ENCODE measurements around the gene MFAP3L.

DNA sequence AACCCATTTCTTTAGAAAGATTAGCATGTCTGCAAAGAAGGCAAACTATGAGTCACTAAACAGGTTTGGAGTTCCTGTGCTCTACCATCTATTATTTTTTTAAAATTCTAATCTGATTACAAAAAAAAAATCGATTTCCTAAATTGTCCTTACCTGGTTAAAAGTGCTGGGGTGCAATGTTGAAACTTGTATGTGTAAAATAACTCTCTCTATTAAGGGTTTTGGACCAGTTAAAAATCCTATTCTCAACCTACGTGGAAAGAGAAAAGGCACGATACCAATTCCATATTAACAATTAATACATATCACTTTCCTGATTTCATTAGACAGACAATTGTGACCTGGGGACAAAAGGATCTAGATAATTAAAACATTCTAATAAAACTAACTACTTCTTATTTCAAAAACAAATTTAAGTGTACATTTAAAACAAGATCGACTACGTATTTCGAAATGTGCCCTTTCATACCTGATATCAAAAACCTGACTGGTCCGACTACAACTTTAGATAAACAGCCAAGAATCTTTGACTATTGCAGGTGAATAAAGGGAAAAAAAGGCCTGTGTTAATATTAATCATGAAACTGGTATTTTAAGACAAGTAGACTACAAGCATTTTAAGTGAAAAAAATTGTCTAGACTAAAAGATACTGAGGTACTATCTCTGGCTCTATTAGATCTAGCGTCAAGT lies 42.4 kb upstream of the MFAP3L start:
- no peak for TF ChIP-seq EZH2 (IDR thresholded peaks at IDR 0.05; ENCODE audit: borderline replicate concordance, insufficient read depth, low read length, poor library complexity, severe bottlenecking)
- TF ChIP-seq, protein P1, sequence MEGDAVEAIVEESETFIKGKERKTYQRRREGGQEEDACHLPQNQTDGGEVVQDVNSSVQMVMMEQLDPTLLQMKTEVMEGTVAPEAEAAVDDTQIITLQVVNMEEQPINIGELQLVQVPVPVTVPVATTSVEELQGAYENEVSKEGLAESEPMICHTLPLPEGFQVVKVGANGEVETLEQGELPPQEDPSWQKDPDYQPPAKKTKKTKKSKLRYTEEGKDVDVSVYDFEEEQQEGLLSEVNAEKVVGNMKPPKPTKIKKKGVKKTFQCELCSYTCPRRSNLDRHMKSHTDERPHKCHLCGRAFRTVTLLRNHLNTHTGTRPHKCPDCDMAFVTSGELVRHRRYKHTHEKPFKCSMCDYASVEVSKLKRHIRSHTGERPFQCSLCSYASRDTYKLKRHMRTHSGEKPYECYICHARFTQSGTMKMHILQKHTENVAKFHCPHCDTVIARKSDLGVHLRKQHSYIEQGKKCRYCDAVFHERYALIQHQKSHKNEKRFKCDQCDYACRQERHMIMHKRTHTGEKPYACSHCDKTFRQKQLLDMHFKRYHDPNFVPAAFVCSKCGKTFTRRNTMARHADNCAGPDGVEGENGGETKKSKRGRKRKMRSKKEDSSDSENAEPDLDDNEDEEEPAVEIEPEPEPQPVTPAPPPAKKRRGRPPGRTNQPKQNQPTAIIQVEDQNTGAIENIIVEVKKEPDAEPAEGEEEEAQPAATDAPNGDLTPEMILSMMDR (IDR thresholded peaks at IDR 0.05; ENCODE audit: poor library complexity, severe bottlenecking) = no peak
- no peak for TF ChIP-seq EP300 (conservative IDR thresholded peaks at IDR 0.05; ENCODE audit: poor library complexity, severe bottlenecking)
- TF ChIP-seq POLR2AphosphoS5 (IDR thresholded peaks at IDR 0.05) = no peak
- TF ChIP-seq, protein P2, sequence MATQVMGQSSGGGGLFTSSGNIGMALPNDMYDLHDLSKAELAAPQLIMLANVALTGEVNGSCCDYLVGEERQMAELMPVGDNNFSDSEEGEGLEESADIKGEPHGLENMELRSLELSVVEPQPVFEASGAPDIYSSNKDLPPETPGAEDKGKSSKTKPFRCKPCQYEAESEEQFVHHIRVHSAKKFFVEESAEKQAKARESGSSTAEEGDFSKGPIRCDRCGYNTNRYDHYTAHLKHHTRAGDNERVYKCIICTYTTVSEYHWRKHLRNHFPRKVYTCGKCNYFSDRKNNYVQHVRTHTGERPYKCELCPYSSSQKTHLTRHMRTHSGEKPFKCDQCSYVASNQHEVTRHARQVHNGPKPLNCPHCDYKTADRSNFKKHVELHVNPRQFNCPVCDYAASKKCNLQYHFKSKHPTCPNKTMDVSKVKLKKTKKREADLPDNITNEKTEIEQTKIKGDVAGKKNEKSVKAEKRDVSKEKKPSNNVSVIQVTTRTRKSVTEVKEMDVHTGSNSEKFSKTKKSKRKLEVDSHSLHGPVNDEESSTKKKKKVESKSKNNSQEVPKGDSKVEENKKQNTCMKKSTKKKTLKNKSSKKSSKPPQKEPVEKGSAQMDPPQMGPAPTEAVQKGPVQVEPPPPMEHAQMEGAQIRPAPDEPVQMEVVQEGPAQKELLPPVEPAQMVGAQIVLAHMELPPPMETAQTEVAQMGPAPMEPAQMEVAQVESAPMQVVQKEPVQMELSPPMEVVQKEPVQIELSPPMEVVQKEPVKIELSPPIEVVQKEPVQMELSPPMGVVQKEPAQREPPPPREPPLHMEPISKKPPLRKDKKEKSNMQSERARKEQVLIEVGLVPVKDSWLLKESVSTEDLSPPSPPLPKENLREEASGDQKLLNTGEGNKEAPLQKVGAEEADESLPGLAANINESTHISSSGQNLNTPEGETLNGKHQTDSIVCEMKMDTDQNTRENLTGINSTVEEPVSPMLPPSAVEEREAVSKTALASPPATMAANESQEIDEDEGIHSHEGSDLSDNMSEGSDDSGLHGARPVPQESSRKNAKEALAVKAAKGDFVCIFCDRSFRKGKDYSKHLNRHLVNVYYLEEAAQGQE (IDR thresholded peaks at IDR 0.05; ENCODE audit: borderline replicate concordance) = no peak

Data from neural cell (in vitro differentiated cells).